Endometrial microvascular endothelial cells (primary cell): ENCODE data around the gene GFRA1. TPM values are rescaled to one million over a fixed set of nuclear protein-coding genes. Genes with fewer than 3 reads are reported as not detected.

Experiments used
- in situ Hi-C: cut with HindIII; loops from 2 replicates; pipeline ENCODE4 v1.10.0; 2017; ENCODE audit warnings: low sequenced_read_pairs, low pct_unique_long_range_greater_than_20kb; ENCODE audit errors: inconsistent ontology term
- total RNA-seq: library from RNA; depleted of rRNA; stranded (reverse); fragments of >200 nt; gene quantifications from one replicate; pipeline ENCODE4 v1.2.3, GENCODE V29; 2015; ENCODE audit errors: inconsistent ontology term

GFRA1 gene
- total RNA-seq, 1 donor from 2014 or later: 3.3 TPM

DNA sequence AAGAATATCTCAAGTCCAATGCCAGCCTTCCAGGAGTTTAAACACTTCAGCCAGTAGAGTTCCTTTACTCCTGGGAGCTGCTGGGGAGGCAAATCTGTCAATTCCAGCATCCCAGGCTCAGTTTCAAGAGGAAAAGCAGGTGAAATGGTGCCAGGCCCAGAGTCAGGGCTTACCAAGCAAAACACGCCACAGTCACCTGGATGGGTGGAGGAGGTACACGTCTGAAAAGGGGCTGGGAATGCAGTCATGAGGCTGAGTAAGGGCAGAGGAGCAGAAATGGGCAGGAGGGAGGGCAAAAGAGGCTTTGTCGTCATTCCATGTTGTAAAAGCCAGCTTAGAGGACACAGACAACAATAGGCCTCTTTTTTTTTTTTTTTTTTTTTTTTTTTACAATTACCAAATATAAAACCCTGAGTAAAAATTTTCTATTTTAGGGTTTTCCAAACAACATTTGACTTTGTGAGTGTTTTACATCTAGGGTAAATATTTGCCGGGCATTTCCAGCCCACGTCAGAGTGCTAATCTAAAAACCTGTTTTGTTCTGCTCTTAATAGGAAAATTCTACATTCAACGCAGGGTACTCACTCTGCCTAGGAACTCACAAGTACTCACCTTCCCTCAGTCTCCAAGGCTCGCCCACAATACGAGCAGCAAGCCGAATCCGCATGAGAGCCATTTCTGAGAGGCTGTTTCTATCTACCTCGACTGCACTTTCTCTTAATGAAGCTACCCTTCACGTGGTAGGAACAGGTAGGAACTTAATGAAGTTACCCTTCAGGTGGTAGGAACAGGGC lies 21.2 kb downstream of the GFRA1 start:
- in situ Hi-C loops: no loop called here

DNA sequence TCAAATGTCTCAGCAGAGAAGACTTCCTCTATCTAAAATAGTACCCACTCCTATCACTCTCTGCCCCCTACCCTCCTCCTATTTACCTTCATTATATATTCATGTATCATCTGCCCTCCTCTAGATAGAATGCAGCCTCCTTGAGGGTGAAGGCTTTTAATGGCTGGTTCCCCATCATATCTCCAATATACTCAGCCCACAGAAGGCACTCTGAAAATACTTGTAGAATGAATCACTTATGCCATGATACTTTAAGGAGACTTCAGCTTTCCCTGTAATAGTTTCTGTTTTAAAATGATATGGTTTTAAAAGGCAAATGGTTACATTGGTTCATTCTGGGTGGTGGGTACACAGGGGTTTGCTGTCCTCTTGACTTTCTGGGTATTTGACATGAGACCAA lies 25.3 kb downstream of the GFRA1 start:
- in situ Hi-C loops: no loop called here

GRCh38 chr10:116246263-116246662 lies 26.7 kb downstream of the GFRA1 start:
- in situ Hi-C loops: no loop called here

- in situ Hi-C loops: no loop called here
These were observed 27.9 kb downstream of the GFRA1 start for GRCh38 chr10:116245156-116245555.

DNA sequence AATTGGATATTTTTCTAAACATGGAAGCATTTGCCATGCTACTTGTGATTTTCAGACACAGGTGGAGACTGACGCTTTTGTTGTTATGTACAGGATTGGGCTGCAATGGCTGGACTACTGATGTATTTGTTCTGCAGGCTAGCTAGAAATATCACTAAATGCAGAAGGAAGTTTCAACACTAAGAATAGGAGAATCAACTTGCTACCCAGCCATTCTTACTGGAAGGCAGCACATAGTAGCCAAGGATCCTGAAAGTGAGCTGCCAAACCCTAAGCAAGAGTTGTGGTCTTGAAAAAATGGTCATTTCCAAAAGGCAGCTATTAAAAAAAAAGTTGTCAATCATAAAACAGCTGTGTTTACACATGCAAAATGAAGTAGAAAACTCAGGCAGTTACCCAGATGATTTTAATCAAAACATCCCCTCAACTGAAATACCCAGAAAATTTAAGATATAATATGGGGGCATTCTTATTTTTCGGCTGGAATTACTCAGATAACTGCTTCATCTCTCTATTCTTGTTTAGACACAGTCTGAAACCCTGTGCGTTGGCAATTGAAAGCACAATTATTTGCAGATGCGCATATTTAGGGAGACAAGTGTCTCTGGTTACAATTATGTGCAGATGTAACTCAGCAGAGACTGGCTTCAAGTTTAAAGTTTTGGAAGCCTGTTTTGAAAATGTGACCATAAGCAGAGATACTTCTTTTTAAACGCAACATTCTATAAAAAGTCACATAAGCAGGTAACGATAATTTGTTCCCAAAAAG lies 31.2 kb downstream of the GFRA1 start:
- in situ Hi-C loops: no loop called here

GRCh38 chr10:116241085-116241484 lies 31.9 kb downstream of the GFRA1 start:
- in situ Hi-C loops: no loop called here

DNA sequence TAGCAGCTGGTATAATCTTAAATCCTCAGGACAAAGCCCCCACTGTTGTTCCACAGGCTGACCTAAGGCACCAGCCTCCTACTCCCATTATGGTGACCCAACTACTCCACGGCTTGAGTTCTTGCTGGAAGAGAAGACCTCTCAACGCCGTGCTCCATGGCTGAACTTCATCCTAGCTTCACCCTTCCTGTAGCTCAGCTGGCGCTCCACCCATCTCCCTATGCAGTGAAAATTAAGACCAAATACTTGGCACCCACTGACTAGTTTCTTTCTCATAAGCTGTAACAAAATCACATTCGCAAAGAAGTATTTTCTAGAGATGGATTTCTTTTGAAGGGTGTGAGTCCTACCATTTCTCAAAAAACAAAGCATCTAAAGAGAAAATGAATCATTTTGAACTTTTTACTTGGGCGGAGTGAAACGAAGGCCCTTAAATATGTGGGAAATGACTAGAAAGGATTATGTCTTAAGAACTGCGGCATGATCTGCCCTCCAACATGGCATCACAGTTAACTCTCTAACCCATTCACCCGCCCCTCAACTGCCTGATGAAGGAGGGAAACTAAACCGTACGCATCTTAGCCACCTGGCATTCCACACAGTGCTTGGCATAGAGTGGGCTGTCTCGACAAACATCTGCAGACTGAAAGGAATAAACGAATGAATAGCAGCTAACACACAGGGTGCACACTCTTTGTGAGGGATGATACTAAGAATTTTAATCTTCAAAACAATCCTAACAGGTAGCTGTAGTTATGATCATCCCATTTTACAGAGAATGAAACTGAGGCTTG lies 32.7 kb downstream of the GFRA1 start:
- in situ Hi-C loops: no loop called here

DNA sequence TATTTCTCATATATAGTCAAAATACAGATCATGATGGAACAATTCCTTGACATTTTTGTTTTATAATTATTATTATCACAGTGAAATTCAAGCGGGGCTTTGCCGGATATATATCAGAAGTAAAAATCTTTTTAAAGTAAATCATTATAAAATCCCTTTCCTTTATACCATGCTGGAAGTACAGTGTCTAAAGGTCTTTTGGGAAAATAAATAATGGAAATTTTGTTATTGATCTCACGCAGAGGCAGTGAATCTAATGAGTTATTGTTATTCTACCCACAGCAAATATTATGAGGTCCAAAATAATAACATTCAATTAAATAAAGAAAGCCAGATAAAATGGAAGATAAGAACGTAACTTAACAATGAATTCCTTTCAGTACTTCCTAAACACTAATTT lies 33.8 kb downstream of the GFRA1 start:
- in situ Hi-C loops: no loop called here

DNA sequence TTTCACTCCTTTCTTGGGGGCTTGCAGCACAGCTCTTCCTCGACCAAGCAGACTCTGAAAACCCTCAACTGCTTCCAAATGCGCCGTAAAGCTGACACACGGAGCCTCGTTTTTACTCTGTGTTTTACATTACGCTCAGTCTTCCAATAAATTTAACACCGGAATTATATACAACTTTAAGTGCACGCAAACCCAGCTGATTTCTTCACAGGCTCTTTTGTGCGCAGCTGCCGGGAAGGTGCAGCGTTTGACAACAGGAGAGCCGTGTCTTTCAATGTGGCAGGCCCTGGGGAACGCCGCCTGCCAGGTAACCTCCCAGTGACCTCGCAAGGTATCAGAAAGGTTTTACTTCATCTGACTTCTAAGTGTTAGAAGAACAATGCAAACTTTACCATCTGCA lies 35.0 kb downstream of the GFRA1 start:
- in situ Hi-C loops: no loop called here

- in situ Hi-C loops: no loop called here
These were observed 35.7 kb downstream of the GFRA1 start for GRCh38 chr10:116237260-116237659.

- in situ Hi-C loops: no loop called here
These were observed 39.8 kb downstream of the GFRA1 start for GRCh38 chr10:116233230-116233629.

GRCh38 chr10:116232613-116233012 lies 40.4 kb downstream of the GFRA1 start:
- in situ Hi-C loops: no loop called here

DNA sequence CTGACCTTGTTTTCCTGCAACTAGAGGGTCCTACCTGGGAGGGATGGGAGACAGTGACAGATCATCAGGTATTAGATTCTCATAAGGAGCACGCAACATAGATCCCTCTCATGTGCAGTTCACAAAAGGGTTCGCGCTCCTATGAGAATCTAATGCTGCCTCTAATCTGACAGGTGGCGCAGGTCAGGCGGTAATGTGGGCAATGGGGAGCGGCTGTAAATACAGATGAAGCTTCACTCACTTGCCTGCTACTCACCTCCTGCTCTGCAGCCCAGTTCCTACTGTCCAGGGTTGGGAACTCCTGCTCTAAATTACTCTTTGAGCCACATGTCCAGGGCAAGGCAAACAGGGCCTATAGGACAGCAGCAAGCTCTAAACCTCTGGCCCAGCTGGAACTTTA lies 46.2 kb downstream of the GFRA1 start:
- in situ Hi-C loops: no loop called here

DNA sequence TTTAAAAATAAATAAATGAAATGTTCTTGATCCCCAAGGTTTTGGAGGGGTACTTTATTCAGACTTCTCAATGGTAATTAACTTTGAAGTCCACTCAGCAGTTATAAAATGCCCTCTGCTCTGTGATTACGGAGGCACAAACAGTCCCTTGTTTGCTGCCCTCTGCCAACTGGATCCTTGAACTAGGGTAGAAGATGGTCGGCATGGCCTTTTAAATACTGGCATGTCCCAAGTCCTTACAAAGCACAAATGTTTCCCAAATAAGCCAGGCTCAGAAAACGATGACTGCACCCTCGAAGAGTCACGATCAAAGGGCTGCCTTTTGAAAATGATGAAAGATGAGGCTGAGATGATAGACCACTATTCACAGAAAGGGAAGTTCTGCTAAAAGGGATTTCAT lies 47.0 kb downstream of the GFRA1 start:
- in situ Hi-C loops: no loop called here

DNA sequence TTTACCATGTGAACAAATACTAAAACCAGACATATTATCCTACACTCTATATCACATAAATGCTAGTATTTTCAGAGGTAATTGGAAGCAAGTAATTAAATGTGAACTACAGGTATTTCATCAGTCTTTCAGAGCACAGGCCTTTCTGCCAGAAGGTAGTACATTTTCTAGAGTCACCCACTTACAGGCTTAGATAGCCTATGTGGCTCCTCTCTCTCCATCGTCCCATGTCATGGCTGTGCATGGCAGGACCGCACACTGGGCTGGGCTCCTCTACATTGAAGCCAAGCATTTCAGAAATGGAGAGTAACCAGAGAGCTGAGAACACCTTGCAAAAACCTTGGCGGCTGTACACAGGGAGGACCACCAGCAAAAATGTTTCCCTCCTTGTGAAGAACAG lies 49.7 kb downstream of the GFRA1 start:
- in situ Hi-C loops: no loop called here

DNA sequence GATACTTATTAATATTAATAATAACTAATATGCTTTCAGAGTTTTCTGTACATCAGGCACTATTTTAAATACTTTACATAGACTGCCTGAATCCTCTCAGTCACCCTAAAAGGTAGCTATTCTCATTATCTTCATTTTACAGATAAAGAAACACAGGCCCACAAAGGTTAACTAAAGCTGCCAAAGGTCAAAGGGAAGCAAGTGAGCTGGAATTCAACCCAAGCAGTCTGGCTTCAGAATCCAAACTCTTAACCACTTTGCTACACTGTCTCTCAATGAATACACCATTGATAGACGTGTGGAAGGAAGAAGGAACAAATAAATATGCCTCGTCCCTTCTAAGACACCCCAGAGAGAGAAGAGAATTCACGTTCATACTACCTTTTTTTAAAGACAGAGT lies 52.0 kb downstream of the GFRA1 start:
- in situ Hi-C loops: no loop called here

DNA sequence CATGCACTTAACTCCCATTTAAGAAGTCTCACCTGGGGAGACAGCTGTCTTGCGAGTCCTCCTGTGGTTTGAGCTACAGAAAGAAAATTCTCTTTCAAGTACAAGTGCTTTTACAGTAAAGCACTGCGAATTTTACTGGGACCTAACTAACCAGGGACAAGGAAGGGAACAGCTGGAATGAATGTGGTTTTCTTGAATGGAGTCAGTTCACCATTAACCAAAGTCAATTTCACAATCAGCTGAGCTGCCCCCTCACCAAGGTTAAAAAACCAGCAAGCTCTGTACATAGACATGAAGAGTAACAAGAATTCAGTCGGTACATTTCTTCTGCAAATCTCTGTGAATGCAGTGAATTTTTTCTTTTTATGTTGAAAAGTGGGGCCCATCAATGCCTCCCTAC lies 56.3 kb downstream of the GFRA1 start:
- in situ Hi-C loops: no loop called here

GRCh38 chr10:116215651-116216050 lies 57.4 kb downstream of the GFRA1 start:
- in situ Hi-C loops: no loop called here

DNA sequence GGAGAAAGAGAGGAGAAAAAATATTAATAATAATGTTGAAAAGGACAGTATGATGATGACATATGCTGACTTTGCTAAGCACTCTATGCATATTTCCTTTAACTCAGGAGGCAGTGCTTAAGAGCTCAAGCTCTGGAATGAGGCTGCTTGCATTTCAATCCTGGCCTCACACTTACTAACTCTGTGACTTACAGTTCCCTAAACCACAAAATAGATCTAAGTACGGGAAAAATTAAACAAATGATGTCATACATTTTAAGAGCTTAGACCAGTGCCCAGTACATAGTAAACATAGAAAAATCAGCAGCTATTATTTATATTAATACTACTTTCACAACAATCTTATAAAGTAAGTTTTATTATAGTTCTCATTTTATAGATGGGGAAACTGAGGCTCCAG lies 61.3 kb downstream of the GFRA1 start:
- in situ Hi-C loops: no loop called here
